GM10248 (cell line): ENCODE measurements around the gene SART1.
"Not testable (repeated sequence)": the region's sequence is repeated elsewhere in the genome, so short reads cannot be mapped to it uniquely, and the experiment has no call there.

Experiments used
- CTCF ChIA-PET: fragments of 300-600 bp; sonication (Branson Sonifier 250); formaldehyde crosslinking; extraction: SDS; loops from one replicate; lab custom pipeline; 2021; ENCODE audit warnings: antibody characterized with exemption; lab: Yijun Ruan, JAX
- POLR2A ChIA-PET: fragments of 350-650 bp; sonication (Branson Sonifier 250); formaldehyde crosslinking; extraction: SDS; loops from one replicate; lab custom pipeline; 2020; ENCODE audit warnings: antibody characterized with exemption; lab: Yijun Ruan, JAX
- DNase-seq: peaks from one replicate; pipeline ENCODE4 v3.0.0; 2012; ENCODE audit errors: extremely low spot score
- TF ChIP-seq, protein P1 (sequence below): IDR thresholded peaks from 2 replicates; pipeline ENCODE4 v1.5.1; 2012; ENCODE audit warnings: mild to moderate bottlenecking, low read depth; ENCODE audit errors: extremely low read depth, missing control alignments, control extremely low read depth

Gene SART1

DNA sequence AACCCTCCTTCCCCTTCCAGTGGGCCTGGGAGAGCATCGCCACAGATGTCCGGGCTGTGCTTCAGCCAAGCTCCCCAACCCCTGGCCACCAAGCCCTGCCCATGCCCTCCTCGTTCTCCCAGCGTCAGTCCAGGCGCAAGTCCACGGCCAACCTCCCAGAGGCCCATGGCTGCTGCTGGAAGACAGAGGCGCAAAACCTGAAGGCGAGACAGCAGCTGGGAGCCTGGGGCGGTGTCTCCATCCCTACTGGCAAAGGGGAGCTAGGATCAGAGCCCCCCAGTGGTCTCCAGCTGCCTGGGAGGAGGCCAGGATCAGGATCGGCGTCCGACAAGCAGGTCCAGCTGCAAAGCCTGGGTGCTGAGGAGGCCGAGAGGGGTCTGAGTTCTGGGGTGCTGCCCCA lies 14.4 kb upstream of the SART1 start:
- no peak for DNase-seq
- POLR2A ChIA-PET, result no interaction called here
- CTCF ChIA-PET, result interaction anchor here (0.9 to 1.5 kb wide), 5 partner anchors 10 to 167 kb away, joined by 3 to 7 read pairs (median 3); partner anchors contain the start of gene FIBP
- TF ChIP-seq, protein P1, sequence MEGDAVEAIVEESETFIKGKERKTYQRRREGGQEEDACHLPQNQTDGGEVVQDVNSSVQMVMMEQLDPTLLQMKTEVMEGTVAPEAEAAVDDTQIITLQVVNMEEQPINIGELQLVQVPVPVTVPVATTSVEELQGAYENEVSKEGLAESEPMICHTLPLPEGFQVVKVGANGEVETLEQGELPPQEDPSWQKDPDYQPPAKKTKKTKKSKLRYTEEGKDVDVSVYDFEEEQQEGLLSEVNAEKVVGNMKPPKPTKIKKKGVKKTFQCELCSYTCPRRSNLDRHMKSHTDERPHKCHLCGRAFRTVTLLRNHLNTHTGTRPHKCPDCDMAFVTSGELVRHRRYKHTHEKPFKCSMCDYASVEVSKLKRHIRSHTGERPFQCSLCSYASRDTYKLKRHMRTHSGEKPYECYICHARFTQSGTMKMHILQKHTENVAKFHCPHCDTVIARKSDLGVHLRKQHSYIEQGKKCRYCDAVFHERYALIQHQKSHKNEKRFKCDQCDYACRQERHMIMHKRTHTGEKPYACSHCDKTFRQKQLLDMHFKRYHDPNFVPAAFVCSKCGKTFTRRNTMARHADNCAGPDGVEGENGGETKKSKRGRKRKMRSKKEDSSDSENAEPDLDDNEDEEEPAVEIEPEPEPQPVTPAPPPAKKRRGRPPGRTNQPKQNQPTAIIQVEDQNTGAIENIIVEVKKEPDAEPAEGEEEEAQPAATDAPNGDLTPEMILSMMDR, result no peak

DNA sequence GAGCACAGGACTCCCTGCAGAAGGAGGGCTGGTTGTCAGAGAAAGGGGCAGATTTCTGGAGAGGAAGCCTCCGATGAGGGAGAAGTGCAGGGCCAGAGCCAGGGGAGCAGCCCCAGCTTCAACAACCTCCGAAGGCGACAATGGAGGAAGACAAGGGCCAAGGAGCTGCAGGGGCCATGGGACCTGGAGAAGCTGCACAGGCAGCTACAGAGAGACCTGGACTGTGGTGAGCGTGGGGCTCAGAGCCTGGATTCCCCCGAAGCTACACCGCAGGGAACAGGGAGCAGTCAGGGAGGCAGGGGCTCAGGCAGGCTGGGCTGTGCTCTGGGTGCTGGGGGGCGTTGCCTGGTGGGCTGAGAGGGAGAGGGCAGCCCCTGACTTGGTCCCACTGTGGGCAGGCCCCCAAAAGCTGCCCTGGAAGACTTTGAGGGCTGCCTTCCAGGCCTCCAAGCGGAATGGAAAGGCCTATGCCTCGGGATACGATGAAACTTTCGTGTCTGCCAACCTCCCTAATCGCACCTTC lies 13.9 kb upstream of the SART1 start:
- ChIA-PET POLR2A (no interaction called here), CTCF (interaction anchor here (1.0 to 2.0 kb wide), 6 partner anchors 10 to 63 kb away, joined by 3 to 7 read pairs (median 3); partner anchors contain the start of gene FIBP)
- no peak for DNase-seq
- TF ChIP-seq, protein P1, result no peak

DNA sequence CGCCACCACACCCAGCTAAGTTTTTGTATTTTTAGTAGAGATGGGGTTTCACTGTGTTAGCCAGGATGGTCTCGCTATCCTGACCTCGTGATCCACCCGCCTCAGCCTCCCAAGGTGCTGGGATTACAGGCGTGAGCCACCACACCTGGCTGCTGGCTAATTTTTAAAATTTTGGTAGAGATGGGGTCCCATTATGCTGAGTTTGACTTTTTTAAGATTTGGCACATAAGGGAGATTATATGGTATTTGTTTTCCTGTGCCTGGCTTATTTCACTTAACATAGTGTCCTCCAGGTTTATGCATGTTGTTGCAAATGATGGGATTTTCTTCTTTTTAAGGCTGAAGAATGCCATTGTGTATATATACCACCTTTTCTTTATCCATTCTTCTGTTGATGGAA lies 10.8 kb upstream of the SART1 start:
- POLR2A ChIA-PET, DNase-seq: not testable (repeated sequence)
- CTCF ChIA-PET, result interaction anchor here (1.0 to 2.2 kb wide), 3 partner anchors 28 to 66 kb away, joined by 4 to 5 read pairs (median 4); partner anchors contain the start of gene FIBP

DNA sequence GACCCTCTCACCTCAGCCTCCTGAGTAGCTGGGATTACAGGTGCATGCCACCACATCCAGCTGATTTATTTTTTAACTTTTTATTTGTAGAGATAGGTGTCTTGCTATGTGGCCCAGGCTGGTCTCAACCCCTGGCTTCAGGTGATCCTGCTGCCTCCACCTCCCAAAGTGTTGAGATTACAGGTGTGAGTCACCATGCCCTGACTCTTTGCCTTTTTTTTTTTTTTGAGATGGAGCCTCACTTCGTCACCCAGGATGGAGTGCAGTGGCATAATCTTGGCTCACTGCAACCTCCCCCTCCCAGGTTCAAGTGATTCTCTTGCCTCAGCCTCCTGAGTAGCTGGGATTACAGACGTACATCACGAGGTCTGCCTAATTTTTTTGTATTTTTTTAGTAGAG lies 9.9 kb upstream of the SART1 start:
- not testable (repeated sequence) for DNase-seq

DNA sequence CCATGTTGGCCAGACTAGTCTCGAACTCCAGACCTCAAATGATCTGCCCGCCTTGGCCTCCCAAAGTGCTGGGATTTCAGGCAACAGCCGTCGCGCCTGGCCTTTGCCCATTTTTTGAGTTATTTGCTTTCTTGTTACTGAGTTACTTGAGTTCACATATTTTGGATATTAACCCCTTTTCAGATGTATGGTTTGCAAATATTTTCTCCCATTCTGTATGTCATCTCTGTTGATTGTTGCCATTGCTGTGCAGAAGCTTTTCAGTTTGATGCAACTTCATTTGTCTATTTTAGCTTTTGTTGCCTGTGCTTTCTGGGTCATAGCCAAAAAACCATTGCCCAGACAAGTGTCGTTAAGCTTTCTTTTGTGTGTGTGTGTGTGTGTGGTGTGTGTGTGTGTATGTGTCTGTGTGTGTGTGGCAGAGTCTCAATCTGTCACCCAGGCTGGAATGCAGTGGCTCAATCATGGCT lies 9.4 kb upstream of the SART1 start:
- TF ChIP-seq, protein P1, result no peak
- CTCF ChIA-PET, result interaction anchor here (1.2 to 2.2 kb wide), 4 partner anchors 14 to 67 kb away, joined by 3 to 5 read pairs (median 4); partner anchors contain the start of genes CCDC85B and FIBP
- no peak for DNase-seq
- POLR2A ChIA-PET, result no interaction called here

More for the DNA sequence above, 9.9 kb upstream of the SART1 start:
- CTCF ChIA-PET, result interaction anchor here (1.0 to 2.2 kb wide), 4 partner anchors 29 to 67 kb away, joined by 4 to 5 read pairs (median 4); partner anchors contain the start of genes CCDC85B and FIBP
- POLR2A ChIA-PET, result not testable (repeated sequence)

DNA sequence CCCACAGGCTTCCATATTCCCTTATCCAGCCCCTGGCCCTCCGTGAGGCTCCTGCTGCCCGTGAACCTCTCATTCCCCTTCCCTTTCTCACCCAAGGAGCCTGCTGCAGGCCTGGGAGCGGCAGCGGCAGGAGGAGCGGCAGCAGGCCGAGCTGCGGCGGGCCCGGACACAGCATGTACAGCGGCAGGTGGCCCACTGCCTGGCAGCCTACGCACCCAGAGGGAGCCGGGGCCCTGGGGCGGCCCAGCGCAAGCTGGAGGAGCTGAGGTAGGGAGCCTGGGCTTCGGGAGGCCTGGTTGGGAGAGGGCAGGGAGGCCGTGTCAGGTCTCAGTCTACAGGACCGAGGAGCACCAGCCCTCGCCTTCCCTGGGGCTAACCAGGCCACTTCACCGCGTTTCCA lies 8.1 kb upstream of the SART1 start:
- DNase-seq, result no peak
- POLR2A ChIA-PET, result no interaction called here
- CTCF ChIA-PET, result no interaction called here
- TF ChIP-seq, protein P1, result no peak

DNA sequence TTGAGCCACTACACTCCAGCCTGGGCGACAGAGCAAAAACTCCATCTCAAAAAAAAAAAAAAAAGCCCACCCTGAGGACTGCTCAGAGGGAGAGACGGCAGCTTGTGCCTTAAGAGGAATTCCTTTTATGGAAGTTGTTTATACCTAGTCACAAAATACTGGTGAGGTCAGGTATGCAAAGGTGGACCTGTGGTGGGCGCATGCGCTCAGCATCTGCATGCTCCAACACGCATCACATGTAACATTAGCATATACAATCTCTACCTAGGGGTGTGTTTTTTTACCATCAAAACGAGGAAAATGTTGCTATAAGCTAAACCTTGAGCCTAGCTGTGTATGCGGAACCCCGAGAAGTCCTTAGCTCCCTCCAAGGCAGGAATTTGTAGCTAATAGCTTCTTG lies 6.8 kb upstream of the SART1 start:
- CTCF ChIA-PET, result interaction anchor here (1.0 to 1.5 kb wide), 3 partner anchors 31 to 70 kb away, joined by 3 to 4 read pairs (median 4); no protein-coding TSS in a partner anchor
- TF ChIP-seq, protein P1, result no peak
- no peak for DNase-seq
- POLR2A ChIA-PET, result interaction anchor here (0.7 kb wide), 1 partner anchor 1127 kb away, joined by 4 read pairs; no protein-coding TSS in a partner anchor

DNA sequence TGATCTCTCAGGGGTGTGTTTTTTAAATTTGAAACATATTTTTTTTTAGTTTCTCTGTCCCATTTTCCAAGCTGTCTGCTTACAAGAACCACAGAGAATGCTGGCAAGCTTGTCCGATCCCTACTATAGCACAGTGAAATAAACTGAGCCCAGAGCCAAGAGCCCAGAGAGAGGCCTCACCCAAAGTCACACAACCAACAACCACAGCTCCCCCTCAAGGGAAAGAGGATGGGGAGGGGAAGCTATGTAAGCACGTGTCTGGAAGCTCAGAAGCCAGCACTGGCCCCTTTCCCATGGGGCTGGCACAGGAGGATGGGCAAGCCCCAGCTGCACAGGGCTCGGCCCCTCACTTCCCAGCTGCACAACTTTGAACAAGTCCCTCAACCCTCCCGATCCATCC lies 3.2 kb upstream of the SART1 start:
- POLR2A ChIA-PET, result no interaction called here
- DNase-seq, result no peak
- TF ChIP-seq, protein P1, result no peak
- CTCF ChIA-PET, result interaction anchor here (1.1 to 2.9 kb wide), 7 partner anchors 10 to 246 kb away, joined by 3 to 11 read pairs (median 6); partner anchors contain the start of genes KAT5 and MUS81
